AG10803 (cell line): ENCODE measurements around the gene DNAAF9.

ENCODE experiments used
- DNase-seq: peaks from one replicate; pipeline ENCODE4 v3.0.0; 2010; ENCODE audit warnings: low read depth
- H3K4me3 ChIP-seq: 2 replicates; pipeline ENCODE4 v1.5.1; 2011; ENCODE audit warnings: mild to moderate bottlenecking, low read length, control low read depth
- CTCF ChIP-seq: conservative IDR thresholded peaks from 2 replicates; pipeline ENCODE4 v1.5.1; 2011; ENCODE audit warnings: mild to moderate bottlenecking, low read length, control low read depth, inconsistent platforms

DNAAF9 gene

GRCh38 chr20:3407040-3407770 lies at the start of gene DNAAF9:
Gene DNAAF9 (minus strand): TSS chr20:3407669. CDS start chr20:3407557, 112 bp downstream.
- DNase-seq, result peak; percentile 73
- H3K4me3 ChIP-seq, result peak within 1 kb of the TSS; percentile 85
- TF ChIP-seq CTCF, result no peak; the same call in none of the 2 replicates

- no peak for DNase-seq
- no peak overlapping the region for H3K4me3 ChIP-seq
- TF ChIP-seq CTCF, result no peak
These were observed 49.2 kb upstream of the DNAAF9 start for GRCh38 chr20:3456648-3457047.

- DNase-seq, result no peak
- no peak for TF ChIP-seq CTCF
- no peak overlapping the region for H3K4me3 ChIP-seq
These were observed 47.4 kb upstream of the DNAAF9 start for GRCh38 chr20:3454831-3455230.

- DNase-seq, result no peak
- no peak overlapping the region for H3K4me3 ChIP-seq
- TF ChIP-seq CTCF, result no peak
These were observed 45.2 kb upstream of the DNAAF9 start for GRCh38 chr20:3452690-3453089.

GRCh38 chr20:3452136-3452535 lies 44.7 kb upstream of the DNAAF9 start:
- DNase-seq, result no peak
- H3K4me3 ChIP-seq, result no peak overlapping the region
- no peak for TF ChIP-seq CTCF

- DNase-seq, result no peak
- H3K4me3 ChIP-seq, result no peak overlapping the region
- TF ChIP-seq CTCF, result no peak
These were observed 41.9 kb upstream of the DNAAF9 start for GRCh38 chr20:3449319-3449718.

- DNase-seq, result no peak
- no peak for TF ChIP-seq CTCF
- no peak overlapping the region for H3K4me3 ChIP-seq
These were observed 39.9 kb upstream of the DNAAF9 start for GRCh38 chr20:3447321-3447720.
